Measurements from ENCODE around the gene SPATA46.

GRCh38 chr1:162416909-162417308 is 40.3 kb upstream of the SPATA46 start:
- TF ChIP-seq CTCF (IDR thresholded peaks at IDR 0.05) (no peak), POLR2A (IDR thresholded peaks at IDR 0.05) (no peak)
